SU-DHL-6 (cell line): ENCODE results near the gene TM4SF20.

ENCODE experiments used
- H2AFZ ChIP-seq: fragments of 200-600 bp; sonication (generic); 2 replicates; pipeline ENCODE4 v1.6.1; 2014; ENCODE audit warnings: low read depth, mild to moderate bottlenecking, moderate library complexity, mixed read lengths, antibody characterized with exemption, low read length; ENCODE audit not compliant: severe bottlenecking
- H3F3A ChIP-seq: fragments of 200-600 bp; shearing (Covaris generic); 2 replicates; pipeline ENCODE4 v1.6.0; 2016; ENCODE audit warnings: antibody characterized with exemption, mild to moderate bottlenecking; ENCODE audit not compliant: insufficient read depth
- H3K27ac ChIP-seq: fragments of 200-600 bp; sonication (generic); 2 replicates; pipeline ENCODE4 v1.5.1; 2016; ENCODE audit warnings: low read depth, mild to moderate bottlenecking, low read length, moderate library complexity, mixed read lengths
- H3K27me3 ChIP-seq: fragments of 200-600 bp; sonication (generic), shearing (Covaris generic); 2 replicates; pipeline ENCODE4 v1.6.0; 2014; ENCODE audit warnings: mild to moderate bottlenecking, low read length
- H3K36me3 ChIP-seq: fragments of 200-600 bp; sonication (generic); 2 replicates; pipeline ENCODE4 v1.6.1; 2014; ENCODE audit warnings: mild to moderate bottlenecking, low read length, mixed read lengths
- H3K4me2 ChIP-seq: fragments of 300-600, 200-600 bp; shearing (Covaris generic), sonication (generic); 2 replicates; pipeline ENCODE4 v1.6.0; 2014; ENCODE audit warnings: low read length, low read depth, mild to moderate bottlenecking; ENCODE audit not compliant: poor library complexity, severe bottlenecking
- H3K4me3 ChIP-seq: fragments of 200-600 bp; sonication (generic); 2 replicates; pipeline ENCODE4 v1.5.1; 2014; ENCODE audit warnings: antibody characterized with exemption, low read length, mild to moderate bottlenecking, mixed read lengths; ENCODE audit not compliant: insufficient read depth, poor library complexity, severe bottlenecking
- H3K79me2 ChIP-seq: fragments of 200-600 bp; sonication (generic); 2 replicates; pipeline ENCODE4 v1.6.1; 2014; ENCODE audit warnings: mild to moderate bottlenecking, low read length, moderate library complexity; ENCODE audit not compliant: insufficient read depth
- H3K9ac ChIP-seq: fragments of 200-600 bp; sonication (generic); 2 replicates; pipeline ENCODE4 v1.7.0; 2014; ENCODE audit warnings: mild to moderate bottlenecking, low read length
- H3K9me2 ChIP-seq: fragments of 200-600 bp; sonication (generic); replicated peaks from 2 replicates; pipeline ENCODE4 v1.6.1; 2014; ENCODE audit warnings: low read length; ENCODE audit not compliant: insufficient read depth
- H3K9me3 ChIP-seq: fragments of 200-600 bp; sonication (generic); 2 replicates; pipeline ENCODE4 v1.6.1; 2014; ENCODE audit warnings: low read length, mixed read lengths; ENCODE audit not compliant: insufficient read depth
- H4K20me1 ChIP-seq: fragments of 200-600 bp; sonication (generic); 2 replicates; pipeline ENCODE4 v1.6.1; 2014; ENCODE audit warnings: low read depth, mild to moderate bottlenecking, antibody characterized with exemption, low read length, moderate library complexity, mixed read lengths
- EZH2phosphoT487 ChIP-seq: fragments of 200-600 bp; sonication (generic), shearing (Covaris generic); conservative IDR thresholded peaks from 2 replicates; pipeline ENCODE4 v1.6.1; 2018; ENCODE audit warnings: mild to moderate bottlenecking, antibody characterized with exemption, low read length, moderate library complexity, mixed read lengths
- TF ChIP-seq, protein P1 (sequence below): fragments of 200-600 bp; sonication (generic); IDR thresholded peaks from one replicate; pipeline ENCODE4 v1.5.1; 2017; ENCODE audit warnings: antibody characterized with exemption, mild to moderate bottlenecking, low read length, moderate library complexity; ENCODE audit not compliant: insufficient read depth, poor library complexity, severe bottlenecking

TM4SF20 gene

DNA sequence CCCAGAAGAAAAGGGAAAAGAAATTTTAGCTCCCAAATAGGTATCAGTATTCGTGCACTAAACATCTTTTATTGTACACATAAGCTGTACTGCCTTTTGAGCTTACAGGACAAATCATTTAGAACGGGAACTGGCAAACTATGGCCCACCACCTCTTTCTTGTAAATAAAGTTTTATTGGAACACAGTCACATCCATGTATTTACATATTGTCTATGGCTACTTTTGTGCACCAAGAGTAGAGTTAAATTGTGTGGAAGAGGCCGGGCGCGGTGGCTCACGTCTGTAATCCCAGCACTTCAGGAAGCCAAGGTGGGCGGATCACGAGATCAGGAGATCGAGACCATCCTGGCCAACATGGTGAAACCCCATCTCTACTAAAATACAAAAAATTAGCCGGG is 5.7 kb downstream of the TM4SF20 start:
- Histone ChIP-seq H3K27ac (no peak overlapping the region), H3F3A (no peaks in the 10 kb centered on the region), H2AFZ (no peak overlapping the region), H4K20me1 (no peaks in the 10 kb centered on the region), H3K9me2 (no peaks in the 10 kb centered on the region), H3K9ac (no peak overlapping the region), H3K4me2 (no peak overlapping the region), H3K79me2 (no peaks in the 10 kb centered on the region), H3K9me3 (no peaks in the 10 kb centered on the region), H3K36me3 (no peaks in the 10 kb centered on the region), H3K4me3 (no peak overlapping the region), H3K27me3 (no peaks in the 10 kb centered on the region)
- TF ChIP-seq, protein P1, sequence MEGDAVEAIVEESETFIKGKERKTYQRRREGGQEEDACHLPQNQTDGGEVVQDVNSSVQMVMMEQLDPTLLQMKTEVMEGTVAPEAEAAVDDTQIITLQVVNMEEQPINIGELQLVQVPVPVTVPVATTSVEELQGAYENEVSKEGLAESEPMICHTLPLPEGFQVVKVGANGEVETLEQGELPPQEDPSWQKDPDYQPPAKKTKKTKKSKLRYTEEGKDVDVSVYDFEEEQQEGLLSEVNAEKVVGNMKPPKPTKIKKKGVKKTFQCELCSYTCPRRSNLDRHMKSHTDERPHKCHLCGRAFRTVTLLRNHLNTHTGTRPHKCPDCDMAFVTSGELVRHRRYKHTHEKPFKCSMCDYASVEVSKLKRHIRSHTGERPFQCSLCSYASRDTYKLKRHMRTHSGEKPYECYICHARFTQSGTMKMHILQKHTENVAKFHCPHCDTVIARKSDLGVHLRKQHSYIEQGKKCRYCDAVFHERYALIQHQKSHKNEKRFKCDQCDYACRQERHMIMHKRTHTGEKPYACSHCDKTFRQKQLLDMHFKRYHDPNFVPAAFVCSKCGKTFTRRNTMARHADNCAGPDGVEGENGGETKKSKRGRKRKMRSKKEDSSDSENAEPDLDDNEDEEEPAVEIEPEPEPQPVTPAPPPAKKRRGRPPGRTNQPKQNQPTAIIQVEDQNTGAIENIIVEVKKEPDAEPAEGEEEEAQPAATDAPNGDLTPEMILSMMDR: no peak

DNA sequence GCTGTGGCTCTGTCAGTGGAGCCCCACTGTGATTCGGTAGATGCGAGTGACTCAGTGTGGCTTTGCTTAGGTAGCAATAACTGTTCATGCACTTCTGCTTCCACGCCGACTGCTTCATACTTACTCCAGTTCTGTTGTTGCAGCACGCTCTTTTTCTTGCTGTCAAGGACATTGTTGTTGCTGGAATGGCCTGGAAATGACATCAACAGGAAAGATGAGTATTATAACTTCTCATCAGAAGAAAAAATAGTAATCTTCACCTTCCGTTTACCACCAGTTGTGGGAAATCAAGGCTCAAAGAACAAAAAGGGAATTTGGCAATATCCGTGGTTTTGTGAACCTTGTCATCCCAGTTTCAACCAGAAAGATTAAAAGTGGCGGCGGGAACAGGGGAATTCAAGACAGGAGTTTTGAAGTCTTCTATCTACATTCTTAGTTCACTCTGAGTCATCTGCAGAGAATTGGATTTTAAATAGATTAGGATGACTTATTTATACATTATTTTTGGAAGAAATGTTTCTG is 8.3 kb downstream of the TM4SF20 start:
- Histone ChIP-seq H3K27ac (no peak overlapping the region), H2AFZ (no peak overlapping the region), H3F3A (no peaks in the 10 kb centered on the region), H3K27me3 (no peaks in the 10 kb centered on the region), H4K20me1 (no peaks in the 10 kb centered on the region), H3K9me3 (no peaks in the 10 kb centered on the region), H3K4me2 (no peak overlapping the region), H3K4me3 (no peak overlapping the region), H3K79me2 (no peaks in the 10 kb centered on the region), H3K9me2 (no peaks in the 10 kb centered on the region), H3K9ac (no peak overlapping the region), H3K36me3 (no peaks in the 10 kb centered on the region)
- no peak for TF ChIP-seq EZH2phosphoT487
- TF ChIP-seq, protein P1: no peak

DNA sequence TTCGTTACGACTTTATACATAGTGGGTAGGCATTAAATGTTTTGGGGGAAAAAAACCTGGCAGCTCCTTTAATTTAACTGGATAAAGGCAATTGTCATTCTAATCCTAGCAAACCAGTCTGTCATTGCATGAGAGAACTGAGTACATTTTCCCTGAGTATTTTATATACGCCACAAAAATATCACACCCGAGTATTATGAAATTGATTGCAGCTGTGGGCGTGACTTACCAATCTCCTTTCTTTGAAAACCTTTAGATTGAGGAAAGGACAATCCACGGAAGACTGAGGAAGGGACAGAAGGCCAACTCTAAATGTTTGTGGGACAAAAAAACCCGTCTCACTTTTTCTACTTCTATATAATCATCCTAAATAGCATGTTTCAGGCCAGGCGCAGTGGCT is 9.0 kb downstream of the TM4SF20 start:
- Histone ChIP-seq H3K79me2 (no peaks in the 10 kb centered on the region), H3K4me2 (no peak overlapping the region), H3K4me3 (no peak overlapping the region), H2AFZ (no peak overlapping the region), H3K9me3 (no peaks in the 10 kb centered on the region), H3K9ac (no peak overlapping the region), H4K20me1 (no peaks in the 10 kb centered on the region), H3K36me3 (no peaks in the 10 kb centered on the region), H3K9me2 (no peaks in the 10 kb centered on the region), H3K27ac (no peak overlapping the region), H3K27me3 (no peaks in the 10 kb centered on the region), H3F3A (no peaks in the 10 kb centered on the region)
- TF ChIP-seq, protein P1: no peak
- TF ChIP-seq EZH2phosphoT487: no peak

DNA sequence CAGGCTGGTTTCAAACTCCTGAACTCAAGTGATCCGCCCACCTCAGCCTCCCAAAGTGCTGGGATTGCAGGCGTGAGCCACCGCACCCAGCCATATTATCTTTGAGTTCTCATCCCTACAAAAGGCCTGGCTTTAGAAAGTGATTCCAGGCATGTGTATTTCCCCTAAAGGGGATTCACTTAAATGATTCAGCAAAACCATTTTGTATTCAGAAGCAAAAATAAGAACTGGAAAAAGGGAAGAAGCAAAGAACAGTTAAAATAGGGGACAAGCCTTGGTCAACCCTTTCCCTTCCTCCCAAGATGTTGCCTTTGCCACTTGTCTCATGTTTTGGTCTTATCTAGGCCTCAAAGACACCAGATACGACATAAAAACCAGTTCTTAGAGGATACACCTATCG is 10.5 kb downstream of the TM4SF20 start:
- Histone ChIP-seq H3K9ac (no peak overlapping the region), H2AFZ (no peak overlapping the region), H4K20me1 (no peaks in the 10 kb centered on the region), H3K9me2 (no peaks in the 10 kb centered on the region), H3K4me2 (no peak overlapping the region), H3K27me3 (no peaks in the 10 kb centered on the region), H3K27ac (no peak overlapping the region), H3F3A (no peaks in the 10 kb centered on the region), H3K36me3 (no peaks in the 10 kb centered on the region), H3K4me3 (no peak overlapping the region), H3K9me3 (no peaks in the 10 kb centered on the region), H3K79me2 (no peaks in the 10 kb centered on the region)
- TF ChIP-seq, protein P1: no peak
- no peak for TF ChIP-seq EZH2phosphoT487
